ENCODE measurements around the gene KAZALD1.

- no peak for TF ChIP-seq POLR2A (IDR thresholded peaks at IDR 0.05)
- TF ChIP-seq POLR2AphosphoS5 (IDR thresholded peaks at IDR 0.05), result no peak
These were observed 43.6 kb upstream of the KAZALD1 start for GRCh38 chr10:101018118-101018599.

Measured in sigmoid colon (tissue), 4 donors.